HepG2 (cell line): ENCODE data around the gene CBLB. TPM values are rescaled to one million over a fixed set of nuclear protein-coding genes. Genes with fewer than 3 reads are reported as not detected.
A peak's percentile ranks its signal among the peaks of the same experiment; 100 is the strongest.

Experiments
- ATAC-seq: fragments of 200-7000 bp; cut with Tn5 transposase; 3 replicates; pipeline ENCODE4 v1.9.1; 2020; ENCODE audit warnings: mild to moderate bottlenecking, moderate library complexity
- BruUV-seq: library from RNA; stranded (reverse); fragments of 400-500 nt; replicated peaks from 2 replicates; lab custom pipeline; 2021; lab: Mats Ljungman, UMichigan
- CTCF ChIA-PET: fragments of 300-600 bp; formaldehyde crosslinking; extraction: SDS; loops from one replicate; lab custom pipeline; 2021; ENCODE audit warnings: low total read pairs, inconsistent platforms, low intra/inter-chr PET ratio; lab: Yijun Ruan, JAX
- POLR2A ChIA-PET: fragments of 350-600 bp; sonication (Branson Sonifier 250); formaldehyde crosslinking; loops from one replicate; lab custom pipeline; 2020; ENCODE audit warnings: antibody characterized with exemption, inconsistent platforms; lab: Yijun Ruan, JAX
- DNase-seq: peaks from one replicate; pipeline ENCODE4 v3.0.0-alpha.2; 2015; ENCODE audit warnings: low spot score
- FAIRE-seq: peaks from 3 replicates; lab custom pipeline; 2011; peaks lifted over from hg19 to GRCh38; lab: Jason Lieb, UNC
- H2AFZ ChIP-seq: one replicate; pipeline ENCODE4 v1.6.1; 2011; ENCODE audit warnings: low read length, inconsistent platforms
- H3K27ac ChIP-seq: fragments of 300-600 bp; 3 replicates; pipeline ENCODE4 v1.8.0; 2011; ENCODE audit warnings: mixed run types, mild to moderate bottlenecking, mixed read lengths, low read length, inconsistent platforms; ENCODE audit not compliant: insufficient read depth; ENCODE audit errors: extremely low read length
- H3K27me3 ChIP-seq, 2 experiments: fragments of 200-600 bp in 1 of 2; 2 replicates in 1 of 2; 3 replicates in 1 of 2; pipeline versions ENCODE4 v1.6.0 to v1.8.0; 2011; ENCODE audit warnings: low read length in 2 of 2, mild to moderate bottlenecking in 2 of 2, moderate library complexity in 2 of 2, inconsistent platforms in 1 of 2; ENCODE audit not compliant: insufficient read depth in 2 of 2, control insufficient read depth in 1 of 2
- H3K36me3 ChIP-seq, 2 experiments: fragments of 200-600 bp in 1 of 2; replicated peaks in 1 of 2; 2 replicates in 1 of 2; 3 replicates in 1 of 2; pipeline versions ENCODE4 v1.5.1 to v1.8.0; 2011; ENCODE audit warnings: low read length in 2 of 2, inconsistent platforms in 1 of 2; ENCODE audit not compliant: insufficient read depth in 2 of 2, control insufficient read depth in 1 of 2
- H3K4me1 ChIP-seq: 2 replicates; pipeline ENCODE4 v1.5.1; 2012; ENCODE audit warnings: low read length, inconsistent platforms; ENCODE audit not compliant: insufficient read depth
- H3K4me2 ChIP-seq: 2 replicates; pipeline ENCODE4 v1.6.0; 2011; ENCODE audit warnings: low read depth, low read length, inconsistent platforms
- H3K4me3 ChIP-seq, 3 experiments: fragments of 200-600 bp in 1 of 3; sonication (generic), shearing (Covaris generic) in 1 of 3; replicated peaks in 1 of 3; 2 replicates each; pipeline ENCODE4 v1.5.1; 2011 to 2016; ENCODE audit warnings: low read length in 3 of 3, inconsistent platforms in 2 of 3, low read depth in 2 of 3, mild to moderate bottlenecking in 2 of 3, control low read depth in 1 of 3, mixed read lengths in 1 of 3; ENCODE audit not compliant: insufficient read depth in 1 of 3
- H3K79me2 ChIP-seq: one replicate; pipeline ENCODE4 v1.6.1; 2011; ENCODE audit warnings: low read length, inconsistent platforms; ENCODE audit not compliant: insufficient read depth
- H3K9ac ChIP-seq: 2 replicates; pipeline ENCODE4 v1.6.0; 2011; ENCODE audit warnings: mild to moderate bottlenecking, low read depth, low read length, inconsistent platforms; ENCODE audit not compliant: insufficient read depth
- H3K9me3 ChIP-seq: 2 replicates; pipeline ENCODE4 v1.5.1; 2012; ENCODE audit warnings: mild to moderate bottlenecking, low read length
- H4K20me1 ChIP-seq: 2 replicates; pipeline ENCODE4 v1.6.0; 2011; ENCODE audit warnings: inconsistent platforms, mild to moderate bottlenecking, low read length, moderate library complexity; ENCODE audit not compliant: insufficient read depth
- ARNT2 ChIP-seq: sonication (generic); formaldehyde crosslinking; IDR thresholded peaks from 2 replicates; pipeline ENCODE4 v1.8.0; 2022; ENCODE audit warnings: mild to moderate bottlenecking, low read depth, missing genetic modification reagents, moderate library complexity
- CAMTA2 ChIP-seq: sonication (generic); formaldehyde crosslinking; IDR thresholded peaks from 2 replicates; pipeline ENCODE4 v1.4.0; 2020; ENCODE audit warnings: mild to moderate bottlenecking, missing genetic modification reagents, borderline replicate concordance
- DBP ChIP-seq: sonication (generic); formaldehyde crosslinking; IDR thresholded peaks from 2 replicates; pipeline ENCODE4 v1.4.0; 2020; ENCODE audit warnings: missing genetic modification reagents; ENCODE audit errors: not compliant biosample characterization
- LCORL ChIP-seq, 2 experiments: fragments of 450-650 bp in 1 of 2; sonication (generic) in 1 of 2; formaldehyde crosslinking in 1 of 2; IDR thresholded peaks; 2 replicates each; pipeline versions ENCODE4 v1.5.0 to v1.6.1; 2017 to 2020; ENCODE audit warnings: antibody characterized with exemption in 1 of 2, missing genetic modification reagents in 1 of 2
- MEIS2 ChIP-seq: sonication (generic); formaldehyde crosslinking; IDR thresholded peaks from 2 replicates; pipeline ENCODE4 v1.9.0; 2021; ENCODE audit warnings: mild to moderate bottlenecking, missing genetic modification reagents
- RFXAP ChIP-seq: sonication (generic); formaldehyde crosslinking; IDR thresholded peaks from 2 replicates; pipeline ENCODE4 v1.4.0; 2020; ENCODE audit warnings: missing genetic modification reagents, borderline replicate concordance
- SIN3A ChIP-seq: IDR thresholded peaks from 2 replicates; pipeline ENCODE4 v1.6.1; 2011; ENCODE audit warnings: low read depth, mild to moderate bottlenecking, control low read depth, low read length, borderline replicate concordance
- TBX2 ChIP-seq: sonication (generic); formaldehyde crosslinking; IDR thresholded peaks from 2 replicates; pipeline ENCODE4 v1.5.0; 2020; ENCODE audit warnings: missing genetic modification reagents, mild to moderate bottlenecking, borderline replicate concordance
- ZNF138 ChIP-seq: sonication (generic); formaldehyde crosslinking; IDR thresholded peaks from 2 replicates; pipeline ENCODE4 v1.5.0; 2020; ENCODE audit warnings: mild to moderate bottlenecking, low read depth, missing genetic modification reagents
- ZNF207 ChIP-seq: fragments of 450-650 bp; IDR thresholded peaks from 2 replicates; pipeline ENCODE4 v1.6.1; 2016; ENCODE audit warnings: antibody characterized with exemption, borderline replicate concordance
- ZNF280D ChIP-seq: sonication (generic); formaldehyde crosslinking; IDR thresholded peaks from 2 replicates; pipeline ENCODE4 v1.5.1; 2020; ENCODE audit warnings: mild to moderate bottlenecking, missing genetic modification reagents
- ZNF44 ChIP-seq: sonication (generic); formaldehyde crosslinking; IDR thresholded peaks from 2 replicates; pipeline ENCODE4 v1.5.1; 2020; ENCODE audit warnings: mild to moderate bottlenecking, missing genetic modification reagents
- ZNF451 ChIP-seq: sonication (generic); formaldehyde crosslinking; IDR thresholded peaks from 2 replicates; pipeline ENCODE4 v1.5.0; 2020; ENCODE audit warnings: mild to moderate bottlenecking, missing genetic modification reagents
- ZNF512B ChIP-seq: sonication (generic); formaldehyde crosslinking; IDR thresholded peaks from 2 replicates; pipeline ENCODE4 v1.5.1; 2020; ENCODE audit warnings: missing genetic modification reagents, mild to moderate bottlenecking, borderline replicate concordance
- ZNF879 ChIP-seq: sonication (generic); formaldehyde crosslinking; IDR thresholded peaks from 2 replicates; pipeline ENCODE4 v1.8.1; 2023; ENCODE audit warnings: missing genetic modification reagents
- WGBS: methylation state at CpG from one replicate; pipeline ENCODE4 v1.1.6; 2017; ENCODE audit warnings: low lambda C conversion rate; 5-methylcytosine and 5-hydroxymethylcytosine counted together
- in situ Hi-C: cut with HindIII; loops from 2 replicates; pipeline ENCODE4 v1.10.0; 2017; ENCODE audit warnings: low pct_unique_long_range_greater_than_20kb; ENCODE audit not compliant: extremely low pct_ligation_motif_present
- intact Hi-C: fragments of 100-400 bp; cut with micrococcal nuclease; formaldehyde crosslinking; loops from one replicate; pipeline ENCODE4 v1.10.0; 2022; ENCODE audit not compliant: unreplicated experiment
- polyA plus RNA-seq, 8 experiments: library from polyadenylated mRNA; depleted of rRNA in 3 of 8; stranded (reverse) in 7 of 8; unstranded in 1 of 8; fragments of >200 nt; fragmentation: Illumina TruSeq in 4 of 8; extraction: Trizol in 4 of 8; gene quantifications; 2 replicates each; pipeline versions ENCODE4 v1.2.1 to v1.2.3, GENCODE V29; 2011 to 2016; ENCODE audit warnings: low read depth in 4 of 8, missing spikeins in 1 of 8, mixed read lengths in 1 of 8; ENCODE audit not compliant: insufficient read depth in 1 of 8
- total RNA-seq, 5 experiments: library from RNA; depleted of rRNA; stranded (reverse); fragments of >200 nt; fragmentation: Illumina TruSeq; extraction: Trizol; gene quantifications; 2 replicates each; pipeline ENCODE4 v1.2.3, GENCODE V29; 2016; ENCODE audit warnings: low read depth in 1 of 5

The CBLB gene
- total and polyA plus RNA-seq, 2 of the 13 experiments (the other 11 are each of a cell fraction or from before 2014, with no cell fraction given), result 9.8 to 16.4 TPM

GRCh38 chr3:105868431-105868741 is 426 bp downstream of the CBLB start (continued):
- TF ChIP-seq ZNF879 (CRISPR knock-in tag), result 0 out of 2 replicates have a peak, but pooled peaks have one; percentile 68
- TF ChIP-seq RFXAP (CRISPR knock-in tag), result no peak
- TF ChIP-seq ZNF44 (CRISPR knock-in tag), result no peak
- no peak for TF ChIP-seq ARNT2 (CRISPR knock-in tag)
- no peak for TF ChIP-seq DBP (CRISPR knock-in tag)
- TF ChIP-seq TBX2 (CRISPR knock-in tag), result no peak
- no peak for TF ChIP-seq LCORL (IDR thresholded peaks at IDR 0.05)
- TF ChIP-seq LCORL (CRISPR knock-in tag; IDR thresholded peaks at IDR 0.05), result no peak; the same call in none of the 2 replicates
- TF ChIP-seq, all 625 proteins: peak for 62

GRCh38 chr3:105867712-105868430 is 941 bp downstream of the CBLB start:
- H3K4me3 ChIP-seq, result peak overlapping the region; percentile 83 to 100 (median 94)
- peak overlapping the region; percentile 88 for H3K27ac ChIP-seq
- FAIRE-seq (no peak), DNase-seq (no peak), ATAC-seq (no peak)
- BruUV-seq, result no TSS peak
- peaks cover 10% of the 10 kb centered on the region for H4K20me1 ChIP-seq
- POLR2A ChIA-PET, result interaction anchor here (1.0 to 2.7 kb wide), 2 partner anchors 95 to 499 kb away, joined by 3 to 12 read pairs; no protein-coding TSS in a partner anchor
- no peaks in the 10 kb centered on the region for H3K9me3 ChIP-seq
- H3K4me1 ChIP-seq, result peaks cover 54% of the 10 kb centered on the region
- peaks cover 50% of the 10 kb centered on the region for H3K79me2 ChIP-seq
- H3K27me3 ChIP-seq, result no peaks in the 10 kb centered on the region; a peak in 1 of 5 replicates
- intact Hi-C loops (loop anchor here (2.0 to 10.0 kb wide), 6 partner anchors 41 to 293 kb away; no protein-coding TSS in a partner anchor), in situ Hi-C loops (no loop called here)
- CTCF ChIA-PET, result no interaction called here
- 4% methylated on average over 14 of the region's 16 CpGs for WGBS
- H3K9ac ChIP-seq, result peak overlapping the region; percentile 95
- H3K4me2 ChIP-seq, result peak overlapping the region; percentile 79
- peaks cover 4 to 15% of the 10 kb centered on the region in 2 experiments; a peak in 2 of 5 replicates for H3K36me3 ChIP-seq
- H2AFZ ChIP-seq, result no peak overlapping the region
- TF ChIP-seq MEIS2 (CRISPR knock-in tag), result no peak
- 0 out of 2 replicates have a peak, but pooled peaks have one; percentile 32 for TF ChIP-seq ZNF280D (CRISPR knock-in tag)
- no peak for TF ChIP-seq ZNF207
- TF ChIP-seq SIN3A, result no peak
- TF ChIP-seq CAMTA2 (CRISPR knock-in tag), result no peak
- 0 out of 2 replicates have a peak, but pooled peaks have one; percentile 34 for TF ChIP-seq ZNF138 (CRISPR knock-in tag)
- TF ChIP-seq ZNF512B (CRISPR knock-in tag), result 0 out of 2 replicates have a peak, but pooled peaks have one; percentile 8
- TF ChIP-seq ZNF451, result no peak
